ENCODE data around the gene NRP1.
"Not testable (repeated sequence)": the region's sequence is repeated elsewhere in the genome, so short reads cannot be mapped to it uniquely, and the experiment has no call there.

The NRP1 gene

DNA sequence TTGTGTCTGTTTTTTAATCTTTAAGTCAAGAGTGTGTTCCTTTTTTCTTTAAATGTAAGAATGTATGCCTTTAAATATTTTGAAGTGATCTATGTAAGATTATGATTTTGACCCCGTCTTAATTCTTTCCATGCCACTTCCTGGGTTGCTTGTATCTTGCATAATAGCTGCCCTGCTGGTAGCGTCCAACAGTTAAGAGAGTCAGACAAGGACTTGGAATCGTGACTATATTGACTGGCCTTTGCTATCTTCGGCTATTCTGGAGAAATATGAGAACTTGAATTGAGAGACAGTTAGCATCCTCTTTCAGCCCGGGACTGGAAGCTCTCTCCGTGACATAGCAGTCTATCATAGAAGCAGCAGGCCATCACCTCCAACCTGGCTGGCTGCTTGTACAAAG, 13.0 kb downstream of the NRP1 start:
- no peak for DNase-seq (ENCODE audit: low read depth in 2 of 2)

DNA sequence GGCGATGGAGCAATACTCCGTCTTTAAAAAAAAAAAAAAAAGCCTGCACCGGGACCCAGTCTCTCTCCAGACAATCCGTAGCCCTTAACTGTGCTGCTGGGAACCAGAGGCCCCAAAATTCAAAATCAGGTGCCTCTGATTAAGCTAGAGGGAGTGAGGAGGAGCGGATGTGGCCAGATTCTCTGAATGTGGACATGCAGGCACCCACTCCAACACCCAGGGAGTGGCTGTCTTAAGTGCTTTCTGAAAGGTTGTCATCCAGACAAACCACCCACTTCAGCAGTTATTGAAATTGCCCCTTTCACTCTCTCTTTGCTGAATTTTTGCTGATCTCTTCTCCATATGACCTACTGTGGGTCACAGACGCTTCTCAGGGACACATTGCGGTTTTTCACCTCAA, 14.2 kb downstream of the NRP1 start:
- DNase-seq (ENCODE audit: low read depth in 2 of 2) = no peak

DNA sequence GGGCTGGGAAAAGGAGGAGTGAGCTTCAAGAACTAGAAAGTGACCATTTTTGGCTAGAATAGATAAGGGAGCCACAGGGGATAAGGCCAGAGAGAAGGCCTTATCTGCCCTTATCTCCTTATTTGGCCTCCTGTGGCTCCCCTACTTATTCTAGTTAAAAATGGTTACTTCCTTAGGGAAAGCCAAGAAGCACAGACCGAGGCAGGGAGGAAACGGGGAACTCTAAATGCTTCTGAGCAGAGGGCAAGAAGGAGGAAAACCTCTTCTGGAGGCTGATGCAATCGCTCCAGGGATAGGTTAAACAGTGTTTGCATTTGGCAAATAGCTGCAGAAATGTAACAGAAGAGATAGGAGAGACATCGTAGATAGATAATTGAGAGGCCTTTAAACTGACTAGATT, 18.6 kb downstream of the NRP1 start:
- no peak for DNase-seq (ENCODE audit: low read depth in 2 of 2)

DNA sequence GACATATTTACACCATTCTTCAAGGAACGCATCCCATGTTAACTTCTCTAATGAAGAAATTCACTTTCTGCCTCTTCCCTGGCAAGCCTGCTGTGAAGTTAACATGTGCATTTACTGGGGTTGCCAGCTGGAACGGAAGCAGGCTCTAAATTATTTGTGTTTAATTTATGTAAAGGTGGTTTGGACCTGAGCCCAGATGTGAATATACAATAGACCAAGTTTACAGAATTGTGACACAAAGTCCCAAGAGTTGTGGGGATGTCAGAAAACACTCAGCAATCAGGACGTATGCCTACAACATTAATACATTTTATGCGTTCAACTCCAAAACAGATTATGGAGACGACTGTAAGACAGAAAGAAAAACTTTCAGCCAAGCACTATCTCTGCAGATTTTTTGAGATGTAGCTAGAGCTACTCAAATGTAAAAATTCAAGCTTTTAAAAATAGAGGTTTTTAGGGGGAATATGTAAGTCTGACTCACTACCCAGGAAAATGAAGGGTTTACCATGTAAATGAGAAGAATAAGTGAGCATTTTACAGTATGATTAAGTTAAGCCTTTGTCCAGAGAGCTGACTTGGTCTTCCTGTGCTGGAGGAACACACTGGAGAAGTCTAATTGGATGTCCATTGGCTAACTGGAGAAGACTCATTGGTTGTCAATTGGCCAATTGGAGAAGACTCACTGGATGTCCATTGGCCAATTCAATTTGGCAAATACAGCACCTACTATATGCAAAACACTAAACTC, 19.5 kb downstream of the NRP1 start:
- no peak for DNase-seq (ENCODE audit: low read depth in 2 of 2)

DNA sequence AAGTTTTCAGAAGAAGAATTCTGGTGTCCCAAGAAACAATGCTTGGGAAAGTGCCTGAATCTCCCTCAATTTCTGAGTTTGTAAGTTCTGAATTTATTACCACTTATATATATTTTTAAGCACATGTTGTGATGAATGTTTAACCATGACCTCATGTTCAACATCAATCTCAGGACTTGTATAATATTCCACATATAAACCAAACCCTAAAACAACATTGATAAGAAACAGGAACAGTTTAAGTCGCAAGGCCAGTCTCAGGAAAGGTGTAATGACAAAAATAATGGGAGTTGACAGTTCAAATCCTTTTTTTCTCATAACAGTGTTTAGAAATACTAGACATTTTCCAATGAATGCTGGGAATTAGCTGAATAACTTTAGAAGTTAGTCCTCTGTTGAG, 22.8 kb downstream of the NRP1 start:
- DNase-seq (ENCODE audit: low read depth in 2 of 2) = no peak

DNA sequence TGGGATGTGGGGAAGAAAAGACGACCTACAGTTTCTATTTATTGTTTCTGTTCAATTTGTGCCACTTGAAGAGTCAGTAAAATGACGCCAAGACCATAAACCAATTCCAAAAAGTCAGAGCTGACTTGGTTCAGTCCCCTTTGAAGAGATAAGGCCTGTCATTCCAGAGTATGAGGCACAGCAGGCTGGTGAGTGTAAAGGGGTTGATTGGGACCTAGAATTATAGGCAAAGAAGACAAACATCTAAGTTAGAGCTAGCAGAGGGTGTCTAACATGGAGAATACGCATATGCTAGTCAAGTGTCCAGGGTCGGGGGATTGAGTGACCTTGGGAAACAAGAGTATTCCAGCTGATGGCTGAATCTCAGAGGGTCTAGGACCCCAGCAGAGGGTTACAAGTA, 23.6 kb downstream of the NRP1 start:
- no peak for DNase-seq (ENCODE audit: low read depth in 2 of 2)

DNA sequence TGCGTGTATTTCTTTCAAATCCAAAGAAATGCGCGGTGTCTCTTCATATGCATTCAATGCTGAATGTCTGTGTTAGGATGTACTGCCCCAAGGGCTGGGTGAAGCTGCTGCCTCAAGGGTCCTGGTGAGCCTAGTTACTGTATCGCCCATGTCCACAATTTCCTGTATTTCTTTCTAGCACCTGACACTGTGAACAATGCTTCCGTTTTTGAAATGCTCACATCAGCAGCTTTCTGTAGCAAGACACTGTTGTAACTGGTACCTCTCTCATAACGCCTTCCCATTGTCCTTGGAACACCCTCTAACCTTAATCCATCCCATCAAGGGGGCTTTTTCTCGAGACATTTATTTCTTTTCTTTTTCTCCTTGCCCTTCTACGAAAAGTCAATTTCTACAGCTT, 25.1 kb downstream of the NRP1 start:
- no peak for DNase-seq (ENCODE audit: low read depth in 2 of 2)

DNA sequence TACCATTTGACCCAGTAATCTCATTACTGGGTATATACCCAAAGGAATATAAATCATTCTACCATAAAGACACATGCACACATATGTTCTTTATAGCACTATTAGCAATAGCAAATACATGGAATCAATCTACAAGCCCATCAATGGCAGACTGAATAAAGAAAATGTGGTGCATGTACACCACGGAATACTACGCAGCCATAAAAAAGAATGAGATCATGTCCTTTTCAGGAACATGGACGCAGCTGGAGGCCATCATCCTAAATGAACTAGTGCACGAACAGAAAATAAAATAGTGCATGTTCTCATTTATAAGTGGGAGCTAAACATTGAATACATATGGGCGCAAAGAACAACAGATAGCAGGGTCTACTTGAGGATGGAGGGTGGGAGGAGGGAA, 26.6 kb downstream of the NRP1 start:
- DNase-seq (ENCODE audit: low read depth in 2 of 2) = no peak

DNA sequence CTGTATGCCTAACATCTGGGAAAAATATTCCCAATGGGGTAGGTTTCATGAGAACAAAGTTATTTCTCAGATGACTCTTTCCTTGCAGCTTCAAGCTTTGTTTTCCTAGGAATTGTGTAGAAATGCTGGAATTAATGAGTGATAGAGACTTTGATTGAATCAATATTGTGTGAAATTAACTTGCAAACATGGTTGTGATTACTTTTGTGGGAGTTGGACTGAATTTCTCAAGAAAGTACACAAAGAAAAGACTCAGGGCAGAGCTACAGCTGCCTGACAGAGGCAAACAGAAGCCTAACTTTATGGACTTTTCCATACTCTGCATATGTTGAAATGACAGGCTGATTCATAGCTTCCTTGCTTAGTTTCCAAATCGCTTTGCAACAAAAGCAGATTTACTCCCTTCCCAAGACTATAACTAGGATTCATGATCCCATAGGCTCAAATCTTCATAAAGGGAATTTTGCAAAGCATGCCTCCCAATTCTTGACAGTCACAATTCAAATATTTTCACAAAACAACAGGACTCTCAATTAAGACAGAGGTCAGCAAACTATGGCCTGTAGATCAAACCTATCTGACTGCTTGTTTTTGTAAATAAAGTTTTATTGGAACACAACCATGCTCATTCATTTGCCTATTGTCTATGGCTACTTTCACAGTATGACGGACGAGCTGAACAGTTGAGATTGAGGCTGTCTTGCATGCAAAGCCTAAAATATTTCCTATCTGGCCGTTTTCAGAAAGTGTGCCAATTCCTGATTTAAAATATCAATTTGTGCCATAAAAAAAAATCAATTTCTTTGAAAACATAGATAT, 27.6 kb downstream of the NRP1 start:
- no peak for DNase-seq (ENCODE audit: low read depth in 2 of 2)

DNA sequence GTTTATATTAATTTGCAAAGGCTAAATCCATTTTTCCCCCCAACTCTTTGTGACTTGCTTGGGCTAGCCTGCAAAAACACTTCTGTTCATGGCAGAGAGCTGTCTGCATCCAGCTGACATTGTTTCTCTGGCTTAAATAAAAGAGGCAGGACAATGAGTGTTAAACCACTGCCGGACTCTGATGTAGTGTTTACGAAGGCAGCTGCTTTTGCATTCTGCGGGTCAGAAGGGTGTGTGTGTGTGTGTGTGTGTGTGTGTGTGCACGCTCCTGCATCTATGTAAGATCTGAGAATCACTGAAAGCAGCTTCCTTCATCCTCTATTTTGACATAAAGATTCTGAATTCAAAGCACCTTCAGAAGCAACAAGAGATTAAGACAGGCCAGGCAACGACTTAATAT, 28.3 kb downstream of the NRP1 start:
- DNase-seq (ENCODE audit: low read depth in 2 of 2) = no peak

DNA sequence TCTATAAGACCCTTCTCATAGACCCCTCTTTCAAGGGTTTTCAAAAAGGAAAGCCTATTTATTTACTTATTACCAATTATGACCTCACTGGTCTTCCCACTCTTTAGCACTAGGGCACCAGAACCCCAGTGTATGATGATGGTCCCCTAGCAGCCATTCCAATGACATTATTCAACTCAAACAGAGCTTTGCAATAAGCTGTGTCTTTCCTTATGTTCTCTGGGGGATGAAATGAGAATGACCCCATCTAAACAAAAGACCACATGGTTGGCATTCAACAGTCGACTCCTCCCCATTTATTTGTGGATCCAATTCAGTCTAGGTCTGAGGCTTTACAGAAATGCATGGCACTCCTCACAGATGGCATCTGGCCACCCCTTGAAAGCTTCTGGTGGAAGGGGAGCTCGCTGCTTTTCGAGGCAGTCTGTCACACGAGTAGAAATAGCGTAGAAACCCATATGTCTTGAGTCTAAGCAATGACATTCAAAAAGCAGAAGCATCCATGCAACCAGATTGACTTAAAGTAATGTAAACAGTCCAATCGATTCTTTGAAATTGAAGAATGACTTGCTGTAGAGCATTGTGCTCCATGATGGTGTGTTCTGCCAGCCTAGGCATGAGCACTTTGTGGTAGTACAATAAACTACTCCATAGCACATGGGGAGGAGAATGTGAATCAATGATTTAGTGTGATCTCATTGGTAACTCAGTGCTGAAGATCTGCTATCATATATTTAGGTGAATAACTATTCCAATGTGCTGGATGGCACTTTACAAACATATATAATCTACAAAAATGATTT, 29.8 kb downstream of the NRP1 start:
- DNase-seq (ENCODE audit: low read depth in 2 of 2) = no peak

DNA sequence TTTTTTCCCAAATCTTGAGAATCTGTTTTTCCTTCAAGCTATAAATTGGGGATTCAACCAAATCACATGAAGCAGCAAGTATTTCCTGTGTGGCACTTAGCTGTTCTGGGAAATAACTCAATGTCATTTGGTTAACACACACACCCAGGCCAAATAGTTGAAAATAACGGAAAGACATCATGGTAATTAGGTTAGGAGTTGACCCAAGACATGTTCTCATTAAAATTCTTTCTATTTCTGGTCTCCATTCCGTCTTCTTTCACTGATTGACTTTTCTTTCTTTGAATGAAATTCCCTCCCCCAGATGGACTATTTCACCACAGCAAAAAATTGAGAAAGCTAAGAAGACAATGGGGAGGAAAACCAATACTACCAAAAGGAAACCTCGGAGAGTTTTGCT, 30.5 kb downstream of the NRP1 start:
- no peak for DNase-seq (ENCODE audit: low read depth in 2 of 2)

DNA sequence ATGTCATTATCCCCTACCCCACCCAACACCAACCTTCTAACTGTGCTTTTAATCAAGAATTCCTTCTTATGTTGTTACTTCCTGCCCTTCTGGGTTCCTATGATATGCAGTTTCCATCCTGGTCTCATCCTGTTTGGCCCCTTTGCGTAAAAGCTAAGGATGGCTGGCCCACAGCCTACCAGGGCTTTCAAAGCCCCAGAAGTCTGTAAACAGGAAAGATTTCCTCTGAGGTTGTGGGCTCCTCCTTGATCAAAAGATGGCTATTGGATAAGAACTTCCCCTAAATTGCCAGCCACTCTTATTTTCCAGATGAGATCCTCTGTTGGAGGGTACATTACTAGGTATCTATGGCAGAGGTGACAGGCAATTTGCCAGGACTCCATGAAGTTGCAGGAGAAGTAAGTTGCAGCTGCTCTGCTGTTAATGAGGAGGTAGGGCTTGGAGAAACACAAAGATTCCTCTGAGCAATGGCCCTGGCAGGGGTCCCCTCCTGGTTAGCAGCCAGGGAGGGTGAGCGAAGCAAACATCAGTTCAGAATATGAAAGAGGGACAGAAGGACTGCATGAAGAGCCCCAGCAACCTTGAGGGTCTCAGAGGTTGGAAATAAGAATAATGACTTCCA, 32.1 kb downstream of the NRP1 start:
- no peak for DNase-seq (ENCODE audit: low read depth in 2 of 2)

DNA sequence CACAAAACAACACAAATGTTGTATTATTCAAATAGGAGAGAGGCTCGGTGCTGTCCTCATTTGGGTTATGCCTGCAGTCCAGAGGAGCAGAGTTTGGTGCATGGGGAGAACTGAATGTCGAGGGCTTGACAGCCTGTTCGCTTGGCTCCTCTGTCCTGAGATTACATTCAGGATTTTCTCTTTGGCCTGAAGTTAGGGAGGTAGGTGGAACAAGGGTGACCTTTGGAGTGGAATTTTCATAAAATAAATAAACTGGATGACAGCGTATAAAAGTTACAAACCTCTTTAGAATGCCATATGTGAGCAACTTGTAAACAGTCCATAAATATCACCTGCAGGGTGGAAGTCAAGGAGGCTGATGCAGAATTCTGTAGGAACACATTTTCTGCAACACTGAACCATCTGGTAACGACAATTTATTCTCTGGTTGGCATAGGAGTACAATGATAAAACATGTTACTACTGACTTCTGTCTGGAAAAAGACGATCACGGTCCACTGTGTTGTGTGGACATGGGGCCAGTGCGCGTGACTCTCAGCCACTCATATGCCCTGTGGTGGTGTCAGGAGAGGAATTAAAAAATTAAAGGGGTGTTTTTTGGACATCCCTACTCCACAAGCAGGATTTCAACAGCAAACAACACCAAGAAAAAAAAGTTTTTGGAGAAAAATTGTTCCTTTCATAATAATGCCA, 33.2 kb downstream of the NRP1 start:
- DNase-seq (ENCODE audit: low read depth in 2 of 2) = no peak

DNA sequence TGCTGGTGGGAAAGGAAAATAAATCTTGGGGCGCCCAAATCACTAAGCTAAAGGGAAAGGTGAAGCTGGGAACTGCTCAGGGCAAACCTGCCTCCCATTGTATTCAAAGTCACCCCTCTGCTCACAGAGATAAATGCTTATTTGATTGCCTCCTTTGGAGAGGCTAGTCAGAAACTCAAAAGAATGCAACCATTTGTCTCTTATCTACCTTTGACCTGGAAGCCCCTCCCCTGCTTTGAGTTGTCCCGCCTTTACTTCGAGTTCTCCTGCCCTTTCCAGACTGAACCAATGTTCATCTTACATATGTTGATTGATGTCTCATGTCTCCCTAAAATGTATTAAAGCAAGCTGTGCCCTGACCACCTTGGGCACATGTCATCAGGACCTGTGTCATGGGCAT, 33.9 kb downstream of the NRP1 start:
- not testable (repeated sequence) for DNase-seq (ENCODE audit: low read depth in 2 of 2)

DNA sequence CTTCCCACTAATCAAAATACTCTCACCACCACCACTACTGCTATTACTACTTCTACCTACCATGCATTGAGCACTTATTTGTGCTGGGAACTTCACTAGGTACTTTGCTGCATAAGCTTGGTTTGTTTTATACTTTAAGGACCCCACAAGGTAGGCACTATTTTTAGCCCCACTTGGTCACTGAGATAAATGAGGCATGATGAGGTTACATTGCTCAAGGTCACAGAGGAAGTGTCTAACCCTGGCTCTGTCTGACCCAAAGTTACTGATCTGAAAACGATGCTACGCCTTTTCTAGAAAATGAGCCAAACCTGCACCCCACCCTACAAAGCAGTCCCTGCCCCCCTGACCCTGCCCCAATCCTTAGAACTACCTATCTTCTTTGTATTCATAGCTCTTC, 35.6 kb downstream of the NRP1 start:
- DNase-seq (ENCODE audit: low read depth in 2 of 2) = no peak

DNA sequence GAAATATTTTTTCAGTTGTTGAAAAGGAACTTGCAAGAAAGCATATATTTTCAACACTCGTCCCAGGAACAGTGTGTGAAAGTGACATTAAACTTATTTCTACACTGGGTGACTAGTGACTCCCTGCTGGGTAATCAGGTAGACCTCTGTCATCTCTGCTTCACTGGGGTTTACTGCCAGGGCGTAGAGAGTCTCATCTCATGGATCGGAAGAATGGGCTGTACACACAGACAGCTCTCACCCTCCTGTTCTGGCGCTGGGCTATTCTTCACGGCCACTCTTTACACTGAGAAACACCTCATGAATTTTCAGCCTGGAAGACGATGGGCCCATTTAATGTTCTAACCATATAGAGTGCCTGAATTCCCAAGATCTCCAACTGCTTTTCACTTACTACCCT, 36.4 kb downstream of the NRP1 start:
- DNase-seq (ENCODE audit: low read depth in 2 of 2) = no peak

DNA sequence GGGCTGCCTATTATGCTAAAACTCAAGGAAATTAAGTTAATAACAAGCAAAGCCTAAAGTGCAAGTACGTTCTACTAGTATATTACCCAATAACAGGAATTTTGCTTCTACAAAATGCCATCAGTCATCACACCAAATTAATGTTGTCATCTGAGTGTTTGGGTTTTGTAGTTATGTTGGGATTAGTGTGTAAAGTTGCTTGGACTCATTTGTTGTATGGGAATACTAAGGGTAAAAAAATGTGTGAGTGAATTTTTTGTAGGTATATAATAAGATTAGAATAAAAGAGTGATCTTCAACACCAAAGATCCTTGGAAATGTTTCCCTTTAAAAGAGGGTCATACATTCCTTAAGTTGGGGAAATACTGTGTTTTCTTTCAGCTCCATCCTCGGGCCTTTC, 38.6 kb downstream of the NRP1 start:
- DNase-seq (ENCODE audit: low read depth in 2 of 2) = no peak

DNA sequence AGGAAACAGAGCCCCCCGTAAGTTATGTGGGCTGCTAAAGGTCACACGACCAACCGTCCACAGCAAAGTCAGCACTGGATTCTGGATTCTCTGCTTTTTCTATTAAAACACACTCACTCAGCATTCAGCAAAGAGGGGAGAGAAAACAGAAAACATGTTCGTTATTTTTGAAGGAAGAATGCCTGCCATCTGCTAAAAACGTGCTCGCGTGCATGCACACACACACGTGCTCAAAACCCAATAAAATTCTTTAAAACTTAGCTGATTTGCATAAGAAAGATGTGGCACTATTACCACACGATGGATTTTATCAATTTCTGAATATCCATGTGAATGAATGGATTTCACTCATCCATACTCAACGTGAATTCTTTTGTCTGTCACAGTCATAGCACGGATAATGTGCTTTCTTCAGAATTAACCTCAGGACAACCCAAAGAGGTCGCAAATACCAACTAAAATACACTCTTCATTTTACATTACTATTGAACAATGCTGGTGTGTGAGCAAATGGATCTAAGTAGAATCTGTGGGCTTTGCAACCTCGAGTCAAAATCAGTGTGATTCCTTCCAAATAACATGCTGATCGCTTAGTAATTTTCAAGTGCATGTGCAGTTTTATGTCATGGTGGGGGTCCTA, 40.8 kb downstream of the NRP1 start:
- DNase-seq (ENCODE audit: low read depth in 2 of 2) = no peak

DNA sequence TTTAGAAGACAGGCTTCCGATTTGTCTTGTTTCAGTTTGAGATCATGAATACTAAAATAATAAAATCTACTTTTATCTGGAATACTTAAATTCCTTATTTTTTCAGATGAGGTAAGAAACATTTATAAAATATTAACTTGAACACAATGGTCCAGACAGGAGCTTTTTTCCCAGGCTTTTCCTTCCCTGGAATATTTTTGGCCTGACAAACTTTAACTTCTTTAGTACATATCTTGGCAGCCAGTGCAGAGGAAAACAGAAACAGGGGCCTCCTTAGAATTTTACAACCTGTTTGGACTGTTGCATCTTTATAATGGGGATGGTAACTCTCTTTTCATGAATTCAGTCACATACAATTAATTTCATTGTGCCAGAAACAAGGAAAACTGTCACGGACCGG, 41.4 kb downstream of the NRP1 start:
- no peak for DNase-seq (ENCODE audit: low read depth in 2 of 2)

DNA sequence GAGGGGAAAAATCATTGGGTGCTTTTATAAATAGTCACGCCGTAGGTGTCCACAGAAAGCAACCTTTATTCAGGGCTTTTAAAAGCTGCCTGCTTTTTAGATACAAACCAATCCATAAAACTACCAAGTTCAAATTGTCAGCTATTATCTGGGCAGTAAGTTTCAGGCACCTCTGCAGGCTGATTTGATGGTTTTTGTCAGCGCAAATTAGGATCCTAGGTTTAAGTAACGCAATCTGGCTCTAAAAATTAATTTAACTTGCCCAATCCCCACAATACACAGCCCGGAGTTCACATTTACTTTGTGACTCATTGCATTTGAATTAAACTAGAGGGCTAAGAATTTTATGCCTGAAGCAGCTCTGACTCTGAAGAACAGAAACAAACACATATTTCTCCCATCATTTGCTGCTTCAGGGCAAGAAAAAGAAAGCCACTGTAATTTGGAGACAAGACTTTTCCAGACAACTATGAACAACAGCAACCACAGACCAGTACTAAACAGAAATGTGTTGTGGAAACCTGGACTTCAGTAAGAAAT, 43.3 kb downstream of the NRP1 start:
- no peak for DNase-seq (ENCODE audit: low read depth in 2 of 2)
